Ectodermal cell (in vitro differentiated cells): ENCODE results near the gene CLEC11A.
"Not testable (repeated sequence)": the region's sequence is repeated elsewhere in the genome, so short reads cannot be mapped to it uniquely, and the experiment has no call there.

Experiments used
- H3K27ac ChIP-seq: 2 replicates; pipeline ENCODE4 v1.7.0; 2013; ENCODE audit warnings: mild to moderate bottlenecking, low read depth, low read length; ENCODE audit not compliant: insufficient read depth, poor library complexity, severe bottlenecking
- H3K27me3 ChIP-seq: 2 replicates; pipeline ENCODE4 v1.7.0; 2013; ENCODE audit warnings: mild to moderate bottlenecking, low read length; ENCODE audit not compliant: insufficient read depth, control insufficient read depth, poor library complexity, severe bottlenecking
- H3K36me3 ChIP-seq: one replicate; pipeline ENCODE4 v1.7.0; 2013; ENCODE audit warnings: low read length; ENCODE audit not compliant: control insufficient read depth, insufficient read depth
- H3K4me1 ChIP-seq: one replicate; pipeline ENCODE4 v1.7.0; 2013; ENCODE audit warnings: low read length; ENCODE audit not compliant: control insufficient read depth, insufficient read depth
- H3K4me3 ChIP-seq: 2 replicates; pipeline ENCODE4 v1.7.0; 2013; ENCODE audit warnings: low read depth, low read length, control low read depth; ENCODE audit not compliant: insufficient read depth
- H3K9me3 ChIP-seq: 2 replicates; pipeline ENCODE4 v1.7.0; 2013; ENCODE audit warnings: mild to moderate bottlenecking, low read length, moderate library complexity; ENCODE audit not compliant: control insufficient read depth
- WGBS, 2 experiments: methylation state at CpG; one replicate each; pipeline ENCODE4 v1.1.7; 2013; ENCODE audit warnings: missing lambda C conversion rate in 2 of 2; 5-methylcytosine and 5-hydroxymethylcytosine counted together

CLEC11A gene

DNA sequence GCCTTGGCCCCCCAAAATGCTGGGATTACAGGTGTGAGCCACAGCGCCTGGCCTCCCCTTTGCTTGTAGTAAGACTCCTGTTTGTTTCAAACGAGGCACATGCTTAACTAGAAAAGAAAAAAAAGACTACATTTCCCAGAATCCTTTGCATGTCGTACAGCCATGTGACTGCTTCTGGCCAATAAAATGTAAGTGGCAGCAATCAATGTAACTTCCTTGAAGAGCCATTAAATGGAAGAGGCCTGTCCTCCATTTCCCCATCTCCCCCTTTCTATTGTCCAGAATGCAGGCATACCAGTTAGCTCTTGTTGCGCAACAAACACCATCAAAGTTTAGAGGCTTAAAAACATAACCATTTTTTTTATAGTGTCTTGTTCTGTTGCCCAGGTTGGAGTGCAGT, 36.7 kb downstream of the CLEC11A start:
- Histone ChIP-seq H3K4me1 (no peaks in the 10 kb centered on the region), H3K36me3 (no peaks in the 10 kb centered on the region), H3K27ac (no peak overlapping the region), H3K9me3 (no peaks in the 10 kb centered on the region), H3K27me3 (no peaks in the 10 kb centered on the region), H3K4me3 (no peak overlapping the region)
- 63 to 75% methylated on average over 4 of the region's 4 CpGs for WGBS, 2 experiments

DNA sequence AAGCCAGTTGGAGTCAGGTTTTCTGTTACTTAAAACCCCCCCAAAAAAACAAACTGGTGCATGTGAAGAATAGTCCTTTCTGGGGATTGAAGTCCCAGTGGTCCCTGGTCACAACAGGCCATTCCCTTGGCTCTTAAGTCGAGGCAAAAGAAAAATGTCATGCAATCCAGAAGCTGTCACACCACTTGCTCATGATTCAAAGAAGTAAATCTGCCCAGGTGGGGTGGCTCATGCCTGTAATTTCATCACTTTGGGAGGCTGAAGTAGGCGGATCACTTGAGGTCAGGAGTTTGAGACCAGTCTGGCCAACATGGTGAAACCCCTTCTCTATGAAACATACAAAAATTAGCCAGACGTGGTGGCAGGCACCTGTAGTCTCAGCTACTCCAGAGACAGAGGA, 38.3 kb downstream of the CLEC11A start:
- WGBS, 2 experiments: 63 to 71% methylated on average over 3 of the region's 3 CpGs
- H3K4me1 ChIP-seq, H3K27ac ChIP-seq, H3K4me3 ChIP-seq, H3K36me3 ChIP-seq, H3K9me3 ChIP-seq, H3K27me3 ChIP-seq: not testable (repeated sequence)

DNA sequence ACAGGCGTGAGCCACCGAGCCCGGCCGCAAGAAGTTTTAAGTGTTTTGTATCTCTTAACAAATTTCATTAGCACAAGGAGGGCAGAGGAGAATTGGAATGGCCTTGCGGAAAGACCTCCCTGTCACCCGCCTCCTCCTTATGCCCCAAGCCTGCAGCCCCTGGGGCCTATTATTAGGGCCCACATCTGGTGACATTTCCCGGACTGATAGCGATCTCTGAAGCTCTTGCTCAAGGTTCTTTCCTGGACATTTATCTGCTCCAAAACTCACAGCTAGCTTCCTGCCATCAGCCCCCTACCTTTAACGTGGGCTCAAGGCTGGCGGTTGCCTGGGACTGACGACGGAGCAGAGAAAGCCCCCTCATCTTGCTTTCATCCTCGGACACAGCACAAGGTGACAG, 40.4 kb downstream of the CLEC11A start:
- not testable (repeated sequence) for H3K4me1 ChIP-seq, H3K27me3 ChIP-seq, H3K27ac ChIP-seq, H3K9me3 ChIP-seq, H3K4me3 ChIP-seq, H3K36me3 ChIP-seq
- 88 to 89% methylated on average over 7 to 12 of the region's 13 CpGs for WGBS, 2 experiments

DNA sequence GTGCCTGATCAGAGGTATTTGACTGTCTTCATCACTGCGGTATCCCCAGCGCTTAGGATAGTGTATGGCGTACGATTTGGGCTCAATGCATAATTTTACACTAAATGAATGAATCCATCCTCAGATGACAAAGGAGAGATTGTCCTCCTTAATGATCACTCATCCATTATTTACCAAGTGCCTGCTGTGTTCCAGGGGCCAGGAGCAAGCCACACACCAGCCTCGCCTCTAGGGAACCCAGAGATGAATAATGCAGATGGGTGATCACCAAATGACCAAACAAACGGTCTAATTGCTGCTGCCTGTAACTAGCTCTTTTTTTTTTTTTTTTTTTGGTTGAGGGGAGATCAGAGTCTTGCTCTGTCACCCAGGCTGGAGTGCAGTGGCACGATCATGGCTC, 41.2 kb downstream of the CLEC11A start:
- Histone ChIP-seq H3K36me3 (no peaks in the 10 kb centered on the region), H3K27ac (no peak overlapping the region), H3K9me3 (no peaks in the 10 kb centered on the region), H3K4me1 (no peaks in the 10 kb centered on the region), H3K27me3 (no peaks in the 10 kb centered on the region), H3K4me3 (no peak overlapping the region)
- WGBS, 2 experiments: 85 to 88% methylated on average over 7 of the region's 7 CpGs

DNA sequence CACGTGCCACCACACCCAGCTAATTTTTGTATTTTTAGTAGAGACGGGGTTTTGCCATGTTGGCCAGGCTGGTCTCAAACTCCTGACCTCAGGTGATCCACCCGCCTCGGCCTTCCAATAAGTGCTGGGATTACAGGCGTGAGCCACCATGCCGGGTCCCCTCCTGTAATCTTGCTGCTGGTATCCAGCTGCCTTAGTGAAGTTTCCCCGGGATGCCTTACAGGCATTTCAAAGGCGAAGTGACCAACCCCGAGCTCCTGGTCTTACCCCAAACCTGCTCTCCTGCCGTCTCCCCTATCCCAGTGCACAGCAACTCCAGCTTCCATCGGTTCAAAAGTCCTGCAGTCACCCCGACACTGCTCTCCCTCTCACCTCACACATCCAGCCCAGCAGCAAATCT, 43.6 kb downstream of the CLEC11A start:
- not testable (repeated sequence) for H3K27me3 ChIP-seq, H3K36me3 ChIP-seq, H3K27ac ChIP-seq, H3K4me1 ChIP-seq, H3K4me3 ChIP-seq, H3K9me3 ChIP-seq
- 81 to 83% methylated on average over 10 of the region's 12 CpGs for WGBS, 2 experiments

DNA sequence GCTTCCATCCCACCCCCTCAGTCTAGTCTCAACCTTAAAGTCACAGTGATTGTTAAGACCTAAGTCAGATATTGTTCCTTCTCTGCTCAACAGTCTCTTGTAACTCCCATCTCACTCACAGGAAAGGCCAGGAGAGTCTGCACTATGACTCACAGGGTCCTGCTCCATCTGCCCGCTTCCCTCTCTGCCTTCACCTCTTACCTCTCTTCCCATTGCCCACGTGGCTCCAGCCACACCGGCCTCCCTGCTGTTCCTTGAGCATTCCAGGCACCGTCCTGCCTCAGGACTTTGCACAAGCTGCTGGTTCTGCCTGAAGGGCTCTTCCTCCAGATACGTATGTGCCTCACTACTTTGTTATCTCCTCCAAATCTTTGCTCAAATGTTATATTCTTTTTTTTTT, 44.1 kb downstream of the CLEC11A start:
- 51 to 53% methylated on average over 5 of the region's 5 CpGs for WGBS, 2 experiments
- H3K27me3 ChIP-seq, H3K27ac ChIP-seq, H3K9me3 ChIP-seq, H3K4me3 ChIP-seq, H3K4me1 ChIP-seq, H3K36me3 ChIP-seq: not testable (repeated sequence)

DNA sequence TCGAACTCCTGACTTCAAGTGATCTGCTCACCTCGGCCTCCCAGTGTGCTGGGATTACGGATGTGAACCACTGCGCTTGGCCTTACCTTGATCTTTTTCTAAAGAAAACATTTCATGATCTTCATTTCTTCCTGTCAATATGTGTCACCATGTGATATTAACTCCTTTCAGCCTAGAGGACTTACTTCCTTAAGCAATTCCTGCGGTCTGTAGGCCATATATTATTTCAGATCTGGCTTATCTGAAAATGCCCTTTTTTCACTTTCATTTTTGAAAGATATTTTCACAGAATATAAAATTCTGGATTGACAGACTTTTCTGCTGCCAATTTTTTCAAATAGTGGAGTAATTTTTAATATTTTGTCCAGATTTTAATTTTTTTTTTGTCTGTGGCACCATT, 45.1 kb downstream of the CLEC11A start:
- WGBS, 2 experiments: 92% methylated on average over 5 of the region's 5 CpGs
- Histone ChIP-seq H3K4me3 (no peak overlapping the region), H3K27ac (no peak overlapping the region), H3K27me3 (no peaks in the 10 kb centered on the region), H3K4me1 (no peaks in the 10 kb centered on the region), H3K36me3 (no peaks in the 10 kb centered on the region), H3K9me3 (no peaks in the 10 kb centered on the region)

DNA sequence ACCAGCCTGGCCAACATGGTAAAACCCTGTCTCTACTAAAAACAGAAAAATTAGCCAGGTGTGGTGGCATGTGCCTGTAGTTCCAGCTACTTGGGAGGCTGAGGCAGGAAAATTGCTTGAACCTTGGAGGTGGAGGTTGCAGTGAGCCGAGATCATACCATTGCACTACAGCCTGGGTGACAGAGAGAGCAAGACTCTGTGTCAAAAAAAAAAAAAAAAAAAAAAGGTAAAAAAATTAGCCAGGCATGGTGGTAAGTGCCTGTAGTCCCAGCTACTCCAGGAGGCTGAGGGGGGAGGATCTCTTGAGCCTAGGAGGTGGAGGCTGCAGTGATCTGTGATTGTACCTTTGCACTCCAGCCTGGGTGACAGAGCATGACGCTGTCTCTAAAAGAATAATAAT, 47.0 kb downstream of the CLEC11A start, which contains the start of gene GPR32:
GPR32 (plus strand) TSS at position 301 of the 400 bp plus-strand sequence. CDS start 137 bp downstream, outside the sequence.
- not testable (repeated sequence) for H3K4me3 ChIP-seq, H3K9me3 ChIP-seq, H3K27me3 ChIP-seq, H3K36me3 ChIP-seq, H3K27ac ChIP-seq, H3K4me1 ChIP-seq
- WGBS, 2 experiments: 67 to 74% methylated on average over 1 of the region's 2 CpGs

DNA sequence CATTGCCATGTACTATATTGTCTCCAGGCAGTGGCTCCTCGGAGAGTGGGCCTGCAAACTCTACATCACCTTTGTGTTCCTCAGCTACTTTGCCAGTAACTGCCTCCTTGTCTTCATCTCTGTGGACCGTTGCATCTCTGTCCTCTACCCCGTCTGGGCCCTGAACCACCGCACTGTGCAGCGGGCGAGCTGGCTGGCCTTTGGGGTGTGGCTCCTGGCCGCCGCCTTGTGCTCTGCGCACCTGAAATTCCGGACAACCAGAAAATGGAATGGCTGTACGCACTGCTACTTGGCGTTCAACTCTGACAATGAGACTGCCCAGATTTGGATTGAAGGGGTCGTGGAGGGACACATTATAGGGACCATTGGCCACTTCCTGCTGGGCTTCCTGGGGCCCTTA, 47.7 kb downstream of the CLEC11A start:
- 88 to 89% methylated on average over 13 of the region's 13 CpGs for WGBS, 2 experiments
- Histone ChIP-seq H3K4me3 (no peak overlapping the region), H3K36me3 (no peaks in the 10 kb centered on the region), H3K27me3 (no peaks in the 10 kb centered on the region), H3K27ac (no peak overlapping the region), H3K4me1 (no peaks in the 10 kb centered on the region), H3K9me3 (no peaks in the 10 kb centered on the region)

DNA sequence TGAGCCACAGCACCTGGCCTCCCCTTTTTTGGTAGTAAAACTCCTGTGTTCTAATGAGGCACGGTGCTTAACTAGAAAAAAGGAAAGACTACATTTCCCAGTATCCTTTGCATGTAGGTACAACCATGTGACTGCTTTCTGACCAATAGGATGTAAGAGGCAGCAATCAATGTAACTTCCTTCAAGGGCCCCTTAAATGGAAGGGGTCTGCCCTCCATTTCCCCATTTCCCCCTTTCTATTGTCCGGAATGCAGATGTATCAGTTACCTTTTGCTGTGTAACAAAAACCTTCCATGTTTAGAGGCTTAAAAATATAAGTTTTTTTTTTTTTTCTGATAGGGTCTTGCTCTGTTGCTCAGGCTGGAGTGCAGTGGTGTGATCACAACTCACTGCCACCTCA, 49.3 kb downstream of the CLEC11A start:
- WGBS, 2 experiments: 70 to 75% methylated on average over 2 of the region's 2 CpGs
- Histone ChIP-seq H3K27ac (no peak overlapping the region), H3K27me3 (peaks cover 4% of the 10 kb centered on the region), H3K4me1 (no peaks in the 10 kb centered on the region), H3K4me3 (no peak overlapping the region), H3K36me3 (no peaks in the 10 kb centered on the region), H3K9me3 (no peaks in the 10 kb centered on the region)

DNA sequence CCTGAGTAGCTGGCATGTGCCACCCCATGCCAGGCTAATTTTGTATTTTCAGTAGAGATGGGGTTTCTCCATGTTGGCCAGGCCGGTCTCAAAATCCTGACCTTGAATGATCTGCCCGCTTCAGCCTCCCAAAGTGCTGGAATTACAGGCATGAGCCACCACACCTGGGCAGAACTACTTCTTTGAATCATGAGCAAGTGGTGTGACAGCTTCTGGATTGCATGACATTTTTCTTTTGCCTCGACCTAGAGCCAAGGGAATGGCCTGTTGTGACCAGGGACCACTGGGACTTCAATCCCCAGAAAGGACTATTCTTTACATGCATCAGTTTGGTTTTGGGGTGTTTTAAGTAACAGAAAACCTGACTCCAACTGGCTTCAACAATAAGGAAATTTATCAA, 49.7 kb downstream of the CLEC11A start:
- H3K9me3 ChIP-seq, H3K27me3 ChIP-seq, H3K4me1 ChIP-seq, H3K4me3 ChIP-seq, H3K36me3 ChIP-seq, H3K27ac ChIP-seq: not testable (repeated sequence)
- WGBS, 2 experiments: 67 to 68% methylated on average over 3 of the region's 3 CpGs
